Endothelial cell of umbilical vein (primary cell): ENCODE measurements around the gene INTS11. TPM values are rescaled to one million over a fixed set of nuclear protein-coding genes. Genes with fewer than 3 reads are reported as not detected.

Source experiments
- BruUV-seq: library from RNA; stranded (reverse); fragments of 400-500 nt; replicated peaks from 2 replicates; lab custom pipeline; 2021; lab: Mats Ljungman, UMichigan
- CTCF ChIA-PET: fragments of 300-600, 350-600 bp; sonication (Branson Sonifier 250); formaldehyde crosslinking; loops from one replicate; lab custom pipeline; 2021; ENCODE audit warnings: antibody characterized with exemption, inconsistent platforms; lab: Charles Lee
- POLR2A ChIA-PET: fragments of 300-600, 350-600 bp; sonication (Branson Sonifier 250); formaldehyde crosslinking; loops from one replicate; lab custom pipeline; 2021; ENCODE audit warnings: antibody characterized with exemption, inconsistent platforms; lab: Charles Lee
- DNase-seq: peaks from one replicate; pipeline ENCODE4 v3.0.0-alpha.2; 2011; ENCODE audit warnings: low read depth, low spot score
- FAIRE-seq: peaks from 2 replicates; lab custom pipeline; 2011; peaks lifted over from hg19 to GRCh38; lab: Jason Lieb, UNC
- H2AFZ ChIP-seq: 2 replicates; pipeline ENCODE4 v1.6.0; 2012; ENCODE audit warnings: low read depth, low read length, control low read depth, inconsistent platforms
- H3K27ac ChIP-seq: 2 replicates; pipeline ENCODE4 v1.5.1; 2011; ENCODE audit warnings: low read depth, mild to moderate bottlenecking, control low read depth, low read length, moderate library complexity; ENCODE audit not compliant: insufficient read depth
- H3K27me3 ChIP-seq, 2 experiments: 2 replicates each; pipeline versions ENCODE4 v1.6.0 to v1.6.1; 2011; ENCODE audit warnings: low read length in 2 of 2, mixed read lengths in 1 of 2; ENCODE audit not compliant: control insufficient read depth in 2 of 2, insufficient read depth in 2 of 2
- H3K36me3 ChIP-seq, 2 experiments: 2 replicates in 1 of 2; 3 replicates in 1 of 2; pipeline ENCODE4 v1.5.1; 2011; ENCODE audit warnings: low read length in 2 of 2, mild to moderate bottlenecking in 1 of 2, moderate library complexity in 1 of 2; ENCODE audit not compliant: control insufficient read depth in 2 of 2, insufficient read depth in 2 of 2; ENCODE audit errors: extremely low read depth in 1 of 2
- H3K4me1 ChIP-seq: 3 replicates; pipeline ENCODE4 v1.5.1; 2011; ENCODE audit warnings: mild to moderate bottlenecking, low read length; ENCODE audit not compliant: control insufficient read depth, insufficient read depth; ENCODE audit errors: extremely low read depth
- H3K4me2 ChIP-seq: 2 replicates; pipeline ENCODE4 v1.6.1; 2011; ENCODE audit warnings: low read length, control low read depth, mixed read lengths; ENCODE audit not compliant: insufficient read depth
- H3K4me3 ChIP-seq, 3 experiments: fragments of 200-600 bp in 1 of 3; sonication (generic), shearing (Covaris generic) in 1 of 3; replicated peaks in 1 of 3; 2 replicates each; pipeline ENCODE4 v1.5.1; 2011 to 2016; ENCODE audit warnings: control low read depth in 3 of 3, low read length in 3 of 3, mild to moderate bottlenecking in 2 of 3, inconsistent platforms in 1 of 3, low read depth in 1 of 3, moderate library complexity in 1 of 3; ENCODE audit not compliant: insufficient read depth in 1 of 3
- H3K79me2 ChIP-seq: 2 replicates; pipeline ENCODE4 v1.6.0; 2012; ENCODE audit warnings: low read length, inconsistent platforms; ENCODE audit not compliant: control insufficient read depth, insufficient read depth
- H3K9ac ChIP-seq: replicated peaks from 2 replicates; pipeline ENCODE3; 2011; ENCODE audit warnings: low read length, control low read depth; ENCODE audit not compliant: insufficient read depth; ENCODE audit errors: extremely low read depth
- H3K9me1 ChIP-seq: replicated peaks from 3 replicates; pipeline ENCODE4 v1.6.0; 2011; ENCODE audit warnings: mild to moderate bottlenecking, low read length; ENCODE audit not compliant: control insufficient read depth, insufficient read depth; ENCODE audit errors: extremely low read depth
- H3K9me3 ChIP-seq: replicated peaks from 2 replicates; pipeline ENCODE4 v1.5.1; 2012; ENCODE audit warnings: low read length, inconsistent platforms; ENCODE audit not compliant: control insufficient read depth, insufficient read depth
- H4K20me1 ChIP-seq: replicated peaks from 2 replicates; pipeline ENCODE3; 2011; ENCODE audit warnings: mild to moderate bottlenecking, low read length; ENCODE audit not compliant: control insufficient read depth, insufficient read depth; ENCODE audit errors: extremely low read depth
- POLR2AphosphoS5 ChIP-seq: IDR thresholded peaks from 2 replicates; pipeline ENCODE4 v1.6.1; 2012; ENCODE audit warnings: low read depth, mild to moderate bottlenecking, control low read depth, low read length, moderate library complexity; ENCODE audit not compliant: insufficient read depth
- dilution Hi-C: fragments of 300-500 bp; cut with MboI; formaldehyde crosslinking; loops from one replicate; pipeline ENCODE4 v1.15.0; 2019; ENCODE audit warnings: low sequenced_read_pairs; ENCODE audit not compliant: extremely low pct_ligation_motif_present
- intact Hi-C: fragments of 100-400 bp; cut with micrococcal nuclease; formaldehyde crosslinking; loops from one replicate; pipeline ENCODE4 v1.10.0; 2022
- polyA plus RNA-seq, 4 experiments: library from polyadenylated mRNA; depleted of rRNA in 3 of 4; stranded (reverse) in 3 of 4; unstranded in 1 of 4; fragments of >200 nt; gene quantifications; 2 replicates each; pipeline versions ENCODE4 v1.2.1 to v1.2.3, GENCODE V29; 2011 to 2012; ENCODE audit warnings: missing spikeins in 1 of 4
- total RNA-seq: library from RNA; stranded (reverse); gene quantifications from 2 replicates; pipeline ENCODE4 v1.2.3, GENCODE V29; 2021
- TF ChIP-seq, protein P1 (sequence below), 2 donors: IDR thresholded peaks; 1 replicate in 1 of 2; 2 replicates in 1 of 2; pipeline ENCODE4 v1.5.1; 2011; ENCODE audit warnings: low read length in 2 of 2, mild to moderate bottlenecking in 2 of 2, moderate library complexity in 2 of 2, control low read depth in 1 of 2, inconsistent platforms in 1 of 2, low read depth in 1 of 2; ENCODE audit not compliant: insufficient read depth in 1 of 2; ENCODE audit errors: extremely low read depth in 1 of 2

Gene INTS11
- total and polyA plus RNA-seq, 2 donors (not counting 3 experiments of a cell fraction or from before 2014, with no cell fraction given), result 132 to 222 TPM

DNA sequence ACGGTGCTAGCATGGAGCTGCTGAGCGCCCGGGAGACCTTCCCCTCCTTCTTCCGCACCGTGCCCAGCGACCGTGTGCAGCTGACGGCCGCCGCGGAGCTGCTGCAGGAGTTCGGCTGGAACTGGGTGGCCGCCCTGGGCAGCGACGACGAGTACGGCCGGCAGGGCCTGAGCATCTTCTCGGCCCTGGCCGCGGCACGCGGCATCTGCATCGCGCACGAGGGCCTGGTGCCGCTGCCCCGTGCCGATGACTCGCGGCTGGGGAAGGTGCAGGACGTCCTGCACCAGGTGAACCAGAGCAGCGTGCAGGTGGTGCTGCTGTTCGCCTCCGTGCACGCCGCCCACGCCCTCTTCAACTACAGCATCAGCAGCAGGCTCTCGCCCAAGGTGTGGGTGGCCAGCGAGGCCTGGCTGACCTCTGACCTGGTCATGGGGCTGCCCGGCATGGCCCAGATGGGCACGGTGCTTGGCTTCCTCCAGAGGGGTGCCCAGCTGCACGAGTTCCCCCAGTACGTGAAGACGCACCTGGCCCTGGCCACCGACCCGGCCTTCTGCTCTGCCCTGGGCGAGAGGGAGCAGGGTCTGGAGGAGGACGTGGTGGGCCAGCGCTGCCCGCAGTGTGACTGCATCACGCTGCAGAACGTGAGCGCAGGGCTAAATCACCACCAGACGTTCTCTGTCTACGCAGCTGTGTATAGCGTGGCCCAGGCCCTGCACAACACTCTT lies 7.7 kb upstream of the INTS11 start:
- no peaks in the 10 kb centered on the region for H3K27me3 ChIP-seq
- no peak overlapping the region for H3K4me3 ChIP-seq
- intact Hi-C loops (no loop called here), dilution Hi-C loops (no loop called here)
- H3K4me1 ChIP-seq, result no peaks in the 10 kb centered on the region
- no peak overlapping the region for H3K9ac ChIP-seq
- POLR2A ChIA-PET, result no interaction called here
- BruUV-seq, result no TSS peak
- no peak overlapping the region for H3K27ac ChIP-seq
- FAIRE-seq (no peak), DNase-seq (no peak)
- H3K79me2 ChIP-seq, result no peaks in the 10 kb centered on the region
- no peaks in the 10 kb centered on the region for H3K9me3 ChIP-seq
- H3K4me2 ChIP-seq, result no peak overlapping the region
- no peaks in the 10 kb centered on the region for H4K20me1 ChIP-seq
- CTCF ChIA-PET, result no interaction called here
- TF ChIP-seq POLR2AphosphoS5, result no peak
- TF ChIP-seq, protein P1, sequence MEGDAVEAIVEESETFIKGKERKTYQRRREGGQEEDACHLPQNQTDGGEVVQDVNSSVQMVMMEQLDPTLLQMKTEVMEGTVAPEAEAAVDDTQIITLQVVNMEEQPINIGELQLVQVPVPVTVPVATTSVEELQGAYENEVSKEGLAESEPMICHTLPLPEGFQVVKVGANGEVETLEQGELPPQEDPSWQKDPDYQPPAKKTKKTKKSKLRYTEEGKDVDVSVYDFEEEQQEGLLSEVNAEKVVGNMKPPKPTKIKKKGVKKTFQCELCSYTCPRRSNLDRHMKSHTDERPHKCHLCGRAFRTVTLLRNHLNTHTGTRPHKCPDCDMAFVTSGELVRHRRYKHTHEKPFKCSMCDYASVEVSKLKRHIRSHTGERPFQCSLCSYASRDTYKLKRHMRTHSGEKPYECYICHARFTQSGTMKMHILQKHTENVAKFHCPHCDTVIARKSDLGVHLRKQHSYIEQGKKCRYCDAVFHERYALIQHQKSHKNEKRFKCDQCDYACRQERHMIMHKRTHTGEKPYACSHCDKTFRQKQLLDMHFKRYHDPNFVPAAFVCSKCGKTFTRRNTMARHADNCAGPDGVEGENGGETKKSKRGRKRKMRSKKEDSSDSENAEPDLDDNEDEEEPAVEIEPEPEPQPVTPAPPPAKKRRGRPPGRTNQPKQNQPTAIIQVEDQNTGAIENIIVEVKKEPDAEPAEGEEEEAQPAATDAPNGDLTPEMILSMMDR (IDR thresholded peaks at IDR 0.05; ENCODE audit: extremely low read depth in 1 of 2, insufficient read depth in 1 of 2, low read depth in 1 of 2, low read length in 2 of 2), result no peak
- H2AFZ ChIP-seq, result no peak overlapping the region
- H3K9me1 ChIP-seq, result no peaks in the 10 kb centered on the region
- peaks cover 0 to 15% of the 10 kb centered on the region in 2 experiments for H3K36me3 ChIP-seq
